Testis (tissue), 2 donors: ENCODE results near the gene HFE.

Experiments used
- POLR2A ChIP-seq: fragments of 450-650 bp; IDR thresholded peaks from one replicate; pipeline ENCODE4 v1.6.1; 2017; ENCODE audit warnings: antibody characterized with exemption, mild to moderate bottlenecking, moderate library complexity
- TF ChIP-seq, protein P1 (sequence below), 3 experiments: fragments of 450-650 bp in 2 of 3; fragments of 200-600 bp in 1 of 3; sonication (generic) in 1 of 3; IDR thresholded peaks; one replicate each; pipeline ENCODE4 v1.5.1; 2016 to 2019; ENCODE audit warnings: antibody characterized with exemption in 3 of 3, mild to moderate bottlenecking in 2 of 3, moderate library complexity in 1 of 3

DNA sequence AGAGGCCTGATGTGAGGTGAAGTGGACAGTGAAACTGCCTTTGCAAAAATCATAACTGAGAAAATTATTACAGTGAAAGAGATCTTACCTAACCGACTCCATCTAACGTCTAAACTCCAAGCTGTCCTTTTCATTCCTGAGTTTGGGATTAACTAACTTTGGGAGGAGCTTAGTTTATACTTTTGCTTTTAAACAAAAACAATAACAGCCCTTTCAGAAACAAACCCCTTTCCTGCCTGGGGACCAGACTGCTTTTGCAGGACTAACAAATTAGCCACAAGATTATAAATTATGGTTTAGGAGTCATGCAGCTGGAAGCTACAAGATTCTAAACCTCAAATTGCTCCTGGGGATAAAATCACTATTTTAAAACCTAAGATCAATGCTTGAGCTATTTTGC, 38.6 kb upstream of the HFE start:
- no peak for TF ChIP-seq POLR2A
- TF ChIP-seq, protein P1, sequence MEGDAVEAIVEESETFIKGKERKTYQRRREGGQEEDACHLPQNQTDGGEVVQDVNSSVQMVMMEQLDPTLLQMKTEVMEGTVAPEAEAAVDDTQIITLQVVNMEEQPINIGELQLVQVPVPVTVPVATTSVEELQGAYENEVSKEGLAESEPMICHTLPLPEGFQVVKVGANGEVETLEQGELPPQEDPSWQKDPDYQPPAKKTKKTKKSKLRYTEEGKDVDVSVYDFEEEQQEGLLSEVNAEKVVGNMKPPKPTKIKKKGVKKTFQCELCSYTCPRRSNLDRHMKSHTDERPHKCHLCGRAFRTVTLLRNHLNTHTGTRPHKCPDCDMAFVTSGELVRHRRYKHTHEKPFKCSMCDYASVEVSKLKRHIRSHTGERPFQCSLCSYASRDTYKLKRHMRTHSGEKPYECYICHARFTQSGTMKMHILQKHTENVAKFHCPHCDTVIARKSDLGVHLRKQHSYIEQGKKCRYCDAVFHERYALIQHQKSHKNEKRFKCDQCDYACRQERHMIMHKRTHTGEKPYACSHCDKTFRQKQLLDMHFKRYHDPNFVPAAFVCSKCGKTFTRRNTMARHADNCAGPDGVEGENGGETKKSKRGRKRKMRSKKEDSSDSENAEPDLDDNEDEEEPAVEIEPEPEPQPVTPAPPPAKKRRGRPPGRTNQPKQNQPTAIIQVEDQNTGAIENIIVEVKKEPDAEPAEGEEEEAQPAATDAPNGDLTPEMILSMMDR (IDR thresholded peaks at IDR 0.05) = no peak
